HG03045 (cell line): Measurements from ENCODE around the gene LCN10.
"Not testable (repeated sequence)": the region's sequence is repeated elsewhere in the genome, so short reads cannot be mapped to it uniquely, and the experiment has no call there.

Experiments
- ATAC-seq: cut with Tn5 transposase; IDR thresholded peaks from one replicate; pipeline ENCODE4 v1.9.1; 2021; ENCODE audit warnings: mild to moderate bottlenecking, moderate library complexity; ENCODE audit not compliant: unreplicated experiment

The LCN10 gene

GRCh38 chr9:136742591-136743391 is at the start of gene LCN10:
LCN10 (minus strand) TSS chr9:136742940; CDS start chr9:136742903, 37 bp downstream.
- ATAC-seq: no peak

- peak; percentile 15 for ATAC-seq
Observed at GRCh38 chr9:136791516-136792276, 49.0 kb upstream of the LCN10 start.

GRCh38 chr9:136790640-136791515 is 48.1 kb upstream of the LCN10 start, which contains the start of gene TMEM141:
TMEM141 (plus strand) TSS chr9:136791344; CDS start chr9:136791371, 27 bp downstream.
- peak; percentile 84 for ATAC-seq

- no peak for ATAC-seq
Observed at GRCh38 chr9:136789523-136789937, 46.8 kb upstream of the LCN10 start.

GRCh38 chr9:136788644-136789522 is 46.1 kb upstream of the LCN10 start:
- ATAC-seq: not testable (repeated sequence)

GRCh38 chr9:136787690-136788400 is 45.1 kb upstream of the LCN10 start:
- ATAC-seq: no peak

- not testable (repeated sequence) for ATAC-seq
Observed at GRCh38 chr9:136786983-136787382, 44.2 kb upstream of the LCN10 start.

GRCh38 chr9:136786451-136786850 is 43.7 kb upstream of the LCN10 start:
- ATAC-seq: no peak

- not testable (repeated sequence) for ATAC-seq
Observed at GRCh38 chr9:136785565-136786355, 43.0 kb upstream of the LCN10 start.

GRCh38 chr9:136784997-136785361 is 42.2 kb upstream of the LCN10 start:
- no peak for ATAC-seq

- ATAC-seq: no peak
Observed at GRCh38 chr9:136784249-136784996, 41.7 kb upstream of the LCN10 start.

- no peak for ATAC-seq
Observed at GRCh38 chr9:136782452-136782851, 39.7 kb upstream of the LCN10 start.

GRCh38 chr9:136779808-136780207 is 37.1 kb upstream of the LCN10 start:
- ATAC-seq: no peak

- no peak for ATAC-seq
Observed at GRCh38 chr9:136777359-136777758, 34.6 kb upstream of the LCN10 start.

GRCh38 chr9:136776947-136777346 is 34.2 kb upstream of the LCN10 start:
- ATAC-seq: no peak

GRCh38 chr9:136775191-136775590 is 32.5 kb upstream of the LCN10 start:
- ATAC-seq: no peak

GRCh38 chr9:136774416-136775045 is 31.8 kb upstream of the LCN10 start:
- ATAC-seq: no peak
